GM18507 (cell line): ENCODE results near the gene SREBF1.

Source experiments
- DNase-seq: peaks from one replicate; pipeline ENCODE4 v3.0.0; 2011; ENCODE audit warnings: low read depth; ENCODE audit not compliant: insufficient read length; ENCODE audit errors: extremely low spot score
- FAIRE-seq: peaks from 2 replicates; lab custom pipeline; 2011; peaks lifted over from hg19 to GRCh38; lab: Jason Lieb, UNC

The SREBF1 gene

DNA sequence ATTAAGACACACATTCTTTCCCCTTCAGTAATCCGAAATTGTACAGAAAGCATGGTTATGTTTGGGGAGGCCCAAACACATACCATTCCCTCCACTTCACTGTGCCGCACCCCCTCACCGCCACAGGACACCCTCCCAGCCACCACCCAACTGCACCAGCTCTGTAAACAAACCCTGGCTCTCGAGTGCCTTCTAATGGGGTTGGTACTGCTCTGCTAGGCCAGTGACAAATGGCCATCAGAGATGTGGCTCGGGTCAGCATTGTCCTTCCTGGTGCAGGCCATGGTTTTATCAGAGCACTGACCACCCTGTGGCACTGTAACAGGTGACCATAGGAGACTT, 24.0 kb upstream of the SREBF1 start:
- FAIRE-seq = no peak
- DNase-seq = no peak

- DNase-seq = peak; percentile 77
- FAIRE-seq = peak; percentile 96
Measured at GRCh38 chr17:17859909-17860765, 23.4 kb upstream of the SREBF1 start.

DNA sequence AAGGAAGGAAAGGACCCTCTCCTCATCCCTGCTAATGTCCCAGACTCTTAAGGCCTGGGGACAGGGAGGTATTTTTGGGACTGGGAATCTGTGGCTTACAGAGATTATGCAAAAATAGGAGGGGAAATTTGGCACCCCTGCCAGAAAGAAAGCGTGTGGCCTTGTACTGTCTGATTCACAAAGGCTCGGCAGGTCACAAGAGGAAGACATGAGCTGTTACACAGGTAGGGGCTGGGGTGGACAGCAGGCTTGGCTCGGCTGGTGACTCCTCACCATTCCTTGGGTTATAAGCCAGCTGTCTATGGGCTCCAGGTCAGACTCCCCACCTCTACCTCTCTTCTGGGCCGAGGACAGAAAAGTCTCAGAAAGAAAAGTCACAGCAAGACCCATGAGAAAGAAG, 20.7 kb upstream of the SREBF1 start:
- DNase-seq (no peak), FAIRE-seq (no peak)

GRCh38 chr17:17856386-17856785, 19.6 kb upstream of the SREBF1 start:
- no peak for DNase-seq
- FAIRE-seq = no peak

DNA sequence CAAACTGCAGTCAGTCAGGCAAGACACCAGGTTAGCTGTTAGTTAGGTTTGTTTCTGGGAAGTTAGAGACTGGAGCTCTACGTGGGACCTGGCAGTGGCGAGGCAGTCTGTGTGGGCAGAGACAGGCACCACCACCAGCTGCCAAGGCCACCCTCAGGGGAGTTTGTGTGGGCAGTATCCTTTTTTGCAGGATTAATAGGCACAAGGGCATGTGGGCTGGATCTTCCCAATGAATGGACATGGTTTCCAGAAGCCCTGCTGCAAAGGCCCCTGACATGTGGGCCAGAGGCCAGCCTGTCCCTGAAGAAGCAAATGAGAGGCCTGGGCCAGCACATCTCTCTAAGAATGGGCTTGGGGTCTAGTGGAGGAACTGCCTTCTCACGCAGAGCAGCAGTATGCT, 19.2 kb upstream of the SREBF1 start:
- no peak for FAIRE-seq
- DNase-seq = no peak

DNA sequence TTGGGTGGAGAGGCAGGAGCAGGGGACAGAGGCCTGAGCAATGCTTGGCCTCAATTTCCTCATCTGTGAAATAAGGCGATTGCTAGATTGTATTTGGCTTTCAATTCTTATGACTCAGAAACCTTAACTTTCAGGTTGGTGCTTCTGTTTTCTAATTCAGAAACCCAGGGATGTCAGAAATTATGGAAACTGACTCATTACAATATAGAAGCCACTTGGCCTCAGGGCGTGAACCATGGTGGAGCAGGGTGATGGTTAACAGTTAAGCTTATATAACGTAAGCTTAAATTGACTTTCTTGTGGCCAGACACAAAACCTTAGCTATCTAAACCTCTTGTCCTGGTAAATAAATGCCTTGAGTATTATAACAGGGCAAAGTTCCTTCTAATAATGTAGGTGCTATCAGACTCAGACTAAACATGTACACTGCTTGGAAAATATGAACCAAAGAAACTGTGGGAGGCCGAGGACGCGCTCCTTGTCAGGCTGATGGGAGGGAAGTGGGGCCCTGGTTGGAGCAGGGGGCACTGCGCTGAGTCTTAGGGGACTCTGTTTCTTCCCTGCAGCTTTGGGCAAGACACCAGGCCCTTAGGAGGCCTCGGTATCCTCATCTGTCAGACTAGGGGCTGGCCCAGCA, 17.1 kb upstream of the SREBF1 start:
- peak; percentile 35 for FAIRE-seq

DNA sequence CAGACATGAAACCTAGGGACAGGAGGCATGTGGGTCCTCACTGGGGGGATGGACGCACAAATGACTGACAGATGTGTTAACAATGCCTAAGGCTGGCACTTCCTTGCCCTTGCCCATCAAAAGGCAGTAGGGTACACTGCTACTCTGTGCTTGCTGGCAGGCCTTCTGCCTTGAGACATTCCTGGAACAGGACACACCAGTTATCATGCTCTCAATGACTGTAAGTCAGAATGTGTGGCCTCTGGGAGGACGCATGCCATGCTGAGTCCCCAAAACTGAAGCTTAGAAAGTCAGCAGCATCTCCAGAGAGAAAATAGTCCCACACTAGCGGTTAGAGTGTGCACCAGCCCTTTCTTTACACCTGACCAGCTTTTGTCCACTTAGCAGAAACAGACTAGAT, 16.1 kb upstream of the SREBF1 start:
- FAIRE-seq (no peak), DNase-seq (no peak)

More for the DNA sequence above, 17.1 kb upstream of the SREBF1 start:
- no peak for DNase-seq

- DNase-seq (no peak), FAIRE-seq (no peak)
Measured at GRCh38 chr17:17851103-17852002, 14.6 kb upstream of the SREBF1 start.

DNA sequence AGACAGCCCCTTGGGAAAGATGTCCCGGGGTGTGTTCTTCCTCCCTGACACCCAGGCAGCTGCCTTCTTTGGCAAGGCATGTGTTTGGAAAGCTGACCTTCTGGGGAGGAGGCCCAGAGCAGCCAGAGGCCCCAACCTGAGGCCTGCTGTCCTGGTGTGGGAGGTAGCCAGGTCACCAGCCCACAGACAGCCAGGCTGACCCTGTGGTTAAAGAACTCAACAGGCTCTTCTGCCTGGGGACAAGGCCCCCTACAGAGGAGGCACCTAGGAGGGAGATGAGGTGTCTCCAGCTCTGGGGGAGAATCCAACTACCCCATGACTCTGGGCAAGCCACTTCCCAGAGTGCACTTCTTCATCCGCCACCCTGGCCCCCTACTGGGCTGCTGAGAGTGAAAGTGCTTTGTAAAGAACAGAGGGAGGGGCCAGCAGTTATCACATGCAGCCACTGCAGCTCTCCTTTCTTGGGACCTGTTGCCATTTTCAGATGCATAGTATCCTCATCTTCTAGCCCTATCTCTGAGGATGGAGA, 13.1 kb upstream of the SREBF1 start:
- DNase-seq (no peak), FAIRE-seq (peak; percentile 74)

DNA sequence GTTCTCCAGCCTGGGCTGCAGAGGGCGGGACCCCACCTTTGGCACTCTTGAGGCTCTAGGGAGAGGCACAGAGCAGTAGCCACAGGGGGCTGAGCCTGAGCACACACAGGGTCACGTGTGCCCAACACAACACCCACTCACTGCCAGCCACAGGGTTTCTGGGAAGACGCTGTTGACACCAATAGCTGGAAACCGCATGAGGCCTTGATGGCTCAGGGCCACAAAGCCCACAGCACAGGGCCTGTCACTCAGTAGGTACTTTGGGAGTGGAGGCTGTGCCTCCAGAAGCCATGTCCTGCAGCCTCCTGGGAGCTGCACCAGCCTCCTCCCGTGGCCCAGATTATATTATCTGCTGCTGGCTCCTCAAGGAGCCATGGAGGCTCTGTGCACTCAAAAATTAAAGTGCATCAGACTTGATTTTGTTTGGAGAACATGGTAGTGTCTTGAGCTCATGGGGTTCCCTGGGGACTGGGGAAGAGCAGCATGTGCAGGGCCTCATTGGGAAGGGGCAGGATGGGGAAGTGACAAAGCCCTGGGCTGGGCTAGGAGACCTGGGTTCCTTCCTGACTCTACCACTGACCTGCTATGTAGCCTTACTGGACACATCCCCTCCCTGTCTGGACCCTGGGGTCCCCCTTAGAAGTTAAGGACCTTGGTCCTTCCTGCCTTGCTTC, 12.5 kb upstream of the SREBF1 start:
- DNase-seq (peak; percentile 54), FAIRE-seq (peak; percentile 93)

GRCh38 chr17:17848311-17849082, 11.7 kb upstream of the SREBF1 start:
- no peak for DNase-seq
- no peak for FAIRE-seq

DNA sequence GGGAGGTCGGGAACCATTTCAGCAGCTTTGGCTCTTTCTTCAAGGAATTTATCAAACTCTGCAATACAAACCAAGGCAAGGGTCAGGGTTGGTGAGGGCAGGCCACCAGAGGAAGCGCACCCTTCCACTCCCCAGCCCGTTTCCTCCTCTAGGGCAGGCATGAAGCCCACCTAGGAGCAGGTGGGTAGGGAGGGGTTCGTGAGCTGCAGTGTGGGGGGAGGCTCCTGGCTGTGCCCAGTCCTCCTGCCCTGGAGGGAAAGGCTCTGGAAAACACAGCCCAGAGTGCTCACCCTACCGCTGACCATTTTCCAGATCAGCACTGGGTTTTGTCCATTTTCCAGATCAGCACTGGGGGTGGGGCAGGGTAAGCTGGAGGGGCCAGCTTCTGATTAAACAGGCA, 10.9 kb upstream of the SREBF1 start:
- no peak for FAIRE-seq
- DNase-seq = no peak

DNA sequence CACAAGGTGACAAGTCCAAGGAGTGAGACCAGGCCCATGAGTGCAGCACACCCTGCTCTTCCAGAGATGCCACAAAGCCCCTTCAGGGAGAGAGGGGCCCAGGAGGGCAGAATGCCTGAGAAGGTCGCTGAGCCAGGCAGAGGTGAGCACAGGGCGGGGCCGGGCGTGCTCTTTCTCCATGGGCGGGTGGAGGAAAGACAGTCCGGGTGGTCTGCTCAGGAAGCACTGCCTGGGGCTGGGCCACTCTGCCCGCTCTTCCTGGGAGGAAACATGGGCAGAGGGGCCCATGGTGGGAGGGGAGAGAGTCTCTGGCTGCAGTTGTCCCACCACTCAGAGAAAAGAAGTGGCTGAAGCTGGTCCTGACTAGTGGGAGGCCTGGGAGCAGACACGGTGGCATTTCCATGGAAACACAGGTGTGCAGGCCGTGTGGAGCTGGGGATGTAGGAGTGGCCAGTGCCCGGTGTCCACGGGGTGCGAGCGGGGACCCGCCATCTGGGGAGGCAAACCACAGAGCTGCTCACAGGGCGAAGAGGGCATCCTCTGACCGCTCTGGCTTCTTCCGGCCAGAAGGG, 10.4 kb upstream of the SREBF1 start:
- no peak for DNase-seq
- no peak for FAIRE-seq

GRCh38 chr17:17846645-17847044, 9.9 kb upstream of the SREBF1 start:
- no peak for DNase-seq
- no peak for FAIRE-seq

GRCh38 chr17:17846003-17846402, 9.2 kb upstream of the SREBF1 start:
- FAIRE-seq (no peak), DNase-seq (no peak)

GRCh38 chr17:17845046-17845775, 8.4 kb upstream of the SREBF1 start:
- DNase-seq = no peak
- FAIRE-seq = no peak

GRCh38 chr17:17844500-17844899, 7.7 kb upstream of the SREBF1 start:
- FAIRE-seq (no peak), DNase-seq (no peak)

GRCh38 chr17:17844079-17844478, 7.3 kb upstream of the SREBF1 start:
- DNase-seq = no peak
- FAIRE-seq = no peak
